A549 (cell line): Measurements from ENCODE around the gene RTN4IP1. TPM values are rescaled to one million over a fixed set of nuclear protein-coding genes. Genes with fewer than 3 reads are reported as not detected.

ENCODE experiments used
- ATAC-seq, 2 experiments: fragments of 200-7000 bp in 1 of 2; fragments of >200 bp in 1 of 2; cut with Nextera tagmentation in 1 of 2; cut with Tn5 transposase in 1 of 2; 3 replicates each; pipeline versions ENCODE4 v1.8.0 to v1.9.1; 2018 to 2020; ENCODE audit warnings: mild to moderate bottlenecking in 1 of 2, moderate library complexity in 1 of 2
- CTCF ChIA-PET: fragments of 300-600 bp; sonication (Branson Sonifier 250); formaldehyde crosslinking; extraction: SDS; loops from one replicate; lab custom pipeline; 2021; ENCODE audit warnings: antibody characterized with exemption, inconsistent platforms; lab: Yijun Ruan, JAX
- POLR2A ChIA-PET: fragments of 350-600 bp; formaldehyde crosslinking; extraction: SDS; loops from one replicate; lab custom pipeline; 2021; ENCODE audit warnings: antibody characterized with exemption, inconsistent platforms; lab: Yijun Ruan, JAX
- DNase-seq, 2 experiments: peaks; one replicate each; pipeline versions ENCODE4 v3.0.0 to v3.0.0-alpha.2; 2011 to 2016; ENCODE audit warnings: low read depth in 1 of 2, low spot score in 1 of 2
- FAIRE-seq: peaks from 2 replicates; lab custom pipeline; 2011; peaks lifted over from hg19 to GRCh38; lab: Jason Lieb, UNC
- H3K27ac ChIP-seq, 2 experiments: fragments of >200 bp; sonication (Bioruptor Twin); formaldehyde crosslinking; 3 replicates each; pipeline ENCODE4 v1.5.1; 2016 to 2017
- H3K4me1 ChIP-seq: fragments of >200 bp; sonication (Bioruptor Twin); formaldehyde crosslinking; 3 replicates; pipeline ENCODE4 v1.6.1; 2016
- H3K4me2 ChIP-seq: fragments of >200 bp; sonication (Bioruptor Twin); formaldehyde crosslinking; 3 replicates; pipeline ENCODE4 v1.6.1; 2016
- H3K4me3 ChIP-seq: fragments of >200 bp; sonication (Bioruptor Twin); formaldehyde crosslinking; 3 replicates; pipeline ENCODE4 v1.5.1; 2016
- H3K9me3 ChIP-seq: fragments of >200 bp; sonication (Bioruptor Twin); formaldehyde crosslinking; 3 replicates; pipeline ENCODE4 v1.6.1; 2016
- BHLHE40 ChIP-seq: IDR thresholded peaks from 2 replicates; pipeline ENCODE4 v1.6.1; 2012; ENCODE audit warnings: low read depth, low read length, inconsistent platforms
- CHD4 ChIP-seq: fragments of 200-600 bp; sonication (generic); IDR thresholded peaks from 2 replicates; pipeline ENCODE4 v1.6.1; 2016; ENCODE audit warnings: antibody characterized with exemption, mild to moderate bottlenecking, borderline replicate concordance
- CTCF ChIP-seq: fragments of >200 bp; sonication (Bioruptor Twin); formaldehyde crosslinking; IDR thresholded peaks from 3 replicates; pipeline ENCODE4 v1.5.1; 2016
- E2F6 ChIP-seq: IDR thresholded peaks from 2 replicates; pipeline ENCODE4 v1.6.1; 2012; ENCODE audit warnings: low read depth, borderline replicate concordance
- EP300 ChIP-seq, 2 experiments: fragments of >200 bp; sonication (Bioruptor Twin); formaldehyde crosslinking; IDR thresholded peaks; 2 replicates in 1 of 2; 3 replicates in 1 of 2; pipeline ENCODE4 v1.6.1; 2016 to 2017
- FOSB ChIP-seq: fragments of 250-450 bp; sonication (Bioruptor Pico); IDR thresholded peaks from 2 replicates; pipeline ENCODE4 v1.5.0; 2020; ENCODE audit warnings: mild to moderate bottlenecking, moderate library complexity
- FOSL2 ChIP-seq, 2 experiments: fragments of 450-650 bp in 1 of 2; fragments of >200 bp in 1 of 2; sonication (Bioruptor Twin) in 1 of 2; formaldehyde crosslinking; IDR thresholded peaks; 2 replicates each; pipeline versions ENCODE4 v1.5.0 to v1.6.1; 2016 to 2020; ENCODE audit warnings: mild to moderate bottlenecking in 1 of 2, moderate library complexity in 1 of 2
- HEYL ChIP-seq: fragments of 250-450 bp; sonication (Bioruptor Pico); IDR thresholded peaks from 2 replicates; pipeline ENCODE4 v1.8.0; 2021; ENCODE audit warnings: mild to moderate bottlenecking, moderate library complexity
- HMGXB4 ChIP-seq: fragments of 250-450 bp; sonication (Bioruptor Pico); IDR thresholded peaks from 2 replicates; pipeline ENCODE4 v1.5.0; 2021; ENCODE audit warnings: mild to moderate bottlenecking, moderate library complexity, borderline replicate concordance
- KDM5A ChIP-seq: fragments of 200-600 bp; sonication (generic); IDR thresholded peaks from 2 replicates; pipeline ENCODE4 v1.6.1; 2016; ENCODE audit warnings: antibody characterized with exemption, mild to moderate bottlenecking
- MAFK ChIP-seq: fragments of 450-650 bp; IDR thresholded peaks from 2 replicates; pipeline ENCODE4 v1.6.1; 2014; ENCODE audit not compliant: partially characterized antibody
- MYC ChIP-seq: IDR thresholded peaks from 2 replicates; pipeline ENCODE4 v1.6.1; 2012; ENCODE audit warnings: mild to moderate bottlenecking, inconsistent platforms, low read length, improper control_type of control experiment, borderline replicate concordance
- NFE2L2 ChIP-seq: fragments of 150-350 bp; conservative IDR thresholded peaks from 2 replicates; pipeline ENCODE4 v1.6.1; 2014; ENCODE audit warnings: low read length
- PBX3 ChIP-seq: IDR thresholded peaks from 2 replicates; pipeline ENCODE4 v1.6.1; 2012
- POLR2A ChIP-seq: IDR thresholded peaks from 2 replicates; pipeline ENCODE4 v1.6.1; 2012; ENCODE audit warnings: mild to moderate bottlenecking, low read length
- RAD21 ChIP-seq, 2 experiments: fragments of >200 bp in 1 of 2; sonication (Bioruptor Twin) in 1 of 2; formaldehyde crosslinking in 1 of 2; IDR thresholded peaks in 1 of 2; conservative IDR thresholded peaks in 1 of 2; 2 replicates in 1 of 2; 3 replicates in 1 of 2; pipeline ENCODE4 v1.6.1; 2012 to 2018; ENCODE audit warnings: inconsistent platforms in 1 of 2
- TFCP2L1 ChIP-seq: fragments of 250-450 bp; sonication (Bioruptor Pico); IDR thresholded peaks from 2 replicates; pipeline ENCODE4 v1.5.0; 2021; ENCODE audit warnings: mild to moderate bottlenecking
- TP53 ChIP-seq: fragments of 250-450 bp; sonication (Bioruptor Pico); IDR thresholded peaks from 2 replicates; pipeline ENCODE4 v1.5.0; 2021; ENCODE audit warnings: mild to moderate bottlenecking, moderate library complexity
- USF2 ChIP-seq: fragments of 450-650 bp; IDR thresholded peaks from 2 replicates; pipeline ENCODE4 v1.6.1; 2014; ENCODE audit warnings: antibody characterized with exemption
- ZSCAN20 ChIP-seq: fragments of 250-450 bp; sonication (Bioruptor Pico); IDR thresholded peaks from 2 replicates; pipeline ENCODE4 v1.8.0; 2022; ENCODE audit warnings: mild to moderate bottlenecking, moderate library complexity
- WGBS: methylation state at CpG from one replicate; pipeline ENCODE4 v1.1.6; 2017; ENCODE audit errors: missing lambda C conversion rate; 5-methylcytosine and 5-hydroxymethylcytosine counted together
- polyA plus RNA-seq, 4 experiments: library from polyadenylated mRNA; depleted of rRNA in 3 of 4; stranded (reverse); fragments of >200 nt; fragmentation: RNase III in 1 of 4; extraction: RNeasy Plus Mini Kit Qiagen cat#74134 plus additional on column Dnase treatment in 1 of 4; gene quantifications; 2 replicates in 3 of 4; 3 replicates in 1 of 4; pipeline ENCODE4 v1.2.3, GENCODE V29; 2011 to 2017

RTN4IP1 gene
- polyA plus RNA-seq, 2 of the 4 experiments (the other 2 are of a cell fraction) = 13.9 to 15.1 TPM

GRCh38 chr6:106563614-106564013, 65.7 kb downstream of the RTN4IP1 start:
- Histone ChIP-seq H3K4me3 (no peak overlapping the region), H3K27ac (0 out of 6 replicates have a peak overlapping the region, but pooled peaks of 1 of the 2 experiments have one; percentile 32), H3K4me2 (no peak overlapping the region), H3K4me1 (peaks cover 27% of the 10 kb centered on the region), H3K9me3 (no peaks in the 10 kb centered on the region)
- ATAC-seq (no peak), DNase-seq (no peak), FAIRE-seq (no peak)
- POLR2A ChIA-PET = no interaction called here
- TF ChIP-seq PBX3 (no peak), CTCF (no peak), E2F6 (no peak), TP53 (CRISPR knock-in tag) (no peak), TFCP2L1 (no peak), MAFK (no peak), USF2 (no peak), CHD4 (no peak), BHLHE40 (no peak), FOSB (CRISPR knock-in tag) (no peak), RAD21 (conservative IDR thresholded peaks at IDR 0.05 in 1 of 2, IDR thresholded peaks at IDR 0.05 in 1 of 2) (no peak), POLR2A (no peak), NFE2L2 (no peak), HEYL (CRISPR knock-in tag) (no peak)
- WGBS = 92% methylated on average over 2 of the region's 2 CpGs
- CTCF ChIA-PET = interaction anchor here (0.8 to 17.8 kb wide), 10 partner anchors 18 to 1200 kb away, joined by 3 to 195 read pairs (median 4); no protein-coding TSS in a partner anchor

GRCh38 chr6:106561686-106562405, 67.5 kb downstream of the RTN4IP1 start:
- Histone ChIP-seq H3K4me3 (no peak overlapping the region), H3K4me1 (peaks cover 37% of the 10 kb centered on the region), H3K27ac (peak overlapping the region in 1 of 2 experiments; percentile 61; a peak in 3 of 6 replicates), H3K9me3 (no peaks in the 10 kb centered on the region), H3K4me2 (peak overlapping the region; percentile 41)
- ChIA-PET CTCF (interaction anchor here (0.8 to 17.8 kb wide), 12 partner anchors 8 to 418 kb away, joined by 3 to 195 read pairs (median 4); no protein-coding TSS in a partner anchor), POLR2A (no interaction called here)
- TF ChIP-seq ZSCAN20 = no peak
- TF ChIP-seq EP300 (IDR thresholded peaks at IDR 0.05) = no peak
- TF ChIP-seq FOSB (CRISPR knock-in tag) = no peak
- TF ChIP-seq MYC = no peak
- TF ChIP-seq KDM5A = no peak
- TF ChIP-seq E2F6 = no peak
- TF ChIP-seq FOSL2 (IDR thresholded peaks at IDR 0.05) = no peak
- no peak for TF ChIP-seq FOSL2 (CRISPR knock-in tag; IDR thresholded peaks at IDR 0.05)
- no peak for TF ChIP-seq HMGXB4
- 59% methylated on average over 6 of the region's 6 CpGs for WGBS
- ATAC-seq (no peak), FAIRE-seq (no peak), DNase-seq (no peak)
